Measurements from ENCODE around the gene ABR. TPM values are rescaled to one million over a fixed set of nuclear protein-coding genes. Genes with fewer than 3 reads are reported as not detected.
A peak's percentile ranks its signal among the peaks of the same experiment; 100 is the strongest.

The ABR gene
- polyA plus RNA-seq, 2 of the 4 experiments (the other 2 are of a cell fraction) = 70.9 to 73.8 TPM

DNA sequence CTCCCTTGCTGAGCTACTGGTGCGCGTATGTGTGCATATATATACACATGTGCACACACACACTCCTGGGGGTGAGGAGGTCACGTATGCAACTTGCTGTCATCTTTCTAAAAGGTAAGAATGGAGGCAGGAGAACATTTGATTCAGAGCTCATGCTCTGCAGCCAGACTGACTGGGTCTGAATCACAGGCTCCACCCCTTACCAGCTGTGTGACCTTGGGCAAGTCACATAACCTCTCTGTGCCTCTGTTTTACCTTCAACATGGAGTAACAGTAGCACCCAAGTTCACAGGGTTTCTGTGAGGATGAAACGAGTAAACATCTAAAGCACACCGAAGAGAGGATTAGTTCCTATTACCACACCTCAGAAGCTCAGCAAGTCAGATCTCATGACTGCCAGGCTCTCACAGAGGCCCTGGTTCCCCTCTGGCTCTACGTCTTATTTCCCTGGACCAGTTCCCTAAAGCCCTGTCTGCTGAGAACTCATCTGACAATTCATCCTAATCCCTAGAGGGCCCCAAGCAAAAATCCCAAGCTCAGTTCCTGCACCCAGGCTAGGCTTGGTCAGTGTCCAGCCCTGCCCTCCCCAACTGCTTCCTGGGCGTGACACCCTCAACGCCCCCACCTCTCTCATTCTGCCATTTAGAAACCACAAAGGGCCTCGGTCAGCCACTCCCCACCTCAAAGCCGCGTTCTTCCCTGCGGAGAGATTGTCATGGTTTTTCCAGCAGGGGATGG lies 28.7 kb downstream of the ABR start:
- Histone ChIP-seq H3K9me3 (no peaks in the 10 kb centered on the region), H3K4me1 (0 out of 3 replicates have a peak, but pooled peaks cover 5% of the 10 kb centered on the region), H3K27ac (no peak overlapping the region), H3K4me3 (no peak overlapping the region), H3K4me2 (no peak overlapping the region)
- FAIRE-seq (no peak), DNase-seq (ENCODE audit: low read depth in 1 of 2, low spot score in 1 of 2) (no peak), ATAC-seq (no peak)
- TF ChIP-seq ZFP36 (IDR thresholded peaks at IDR 0.05; ENCODE audit: borderline replicate concordance, partially characterized antibody) (peak; percentile 74), KDM1A (IDR thresholded peaks at IDR 0.05; ENCODE audit: low read depth) (peak; percentile 64; the same call in 1 of the 2 replicates)
- TF ChIP-seq, protein P1, sequence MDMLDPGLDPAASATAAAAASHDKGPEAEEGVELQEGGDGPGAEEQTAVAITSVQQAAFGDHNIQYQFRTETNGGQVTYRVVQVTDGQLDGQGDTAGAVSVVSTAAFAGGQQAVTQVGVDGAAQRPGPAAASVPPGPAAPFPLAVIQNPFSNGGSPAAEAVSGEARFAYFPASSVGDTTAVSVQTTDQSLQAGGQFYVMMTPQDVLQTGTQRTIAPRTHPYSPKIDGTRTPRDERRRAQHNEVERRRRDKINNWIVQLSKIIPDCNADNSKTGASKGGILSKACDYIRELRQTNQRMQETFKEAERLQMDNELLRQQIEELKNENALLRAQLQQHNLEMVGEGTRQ (IDR thresholded peaks at IDR 0.05) = no peak
- CTCF ChIA-PET = interaction anchor here (0.7 to 17.8 kb wide), 9 partner anchors 10 to 93 kb away, joined by 3 to 335 read pairs (median 5); partner anchors contain the start of gene ABR
- WGBS (ENCODE audit: missing lambda C conversion rate) = 72% methylated on average over 12 of the region's 12 CpGs
- POLR2A ChIA-PET = no interaction called here

DNA sequence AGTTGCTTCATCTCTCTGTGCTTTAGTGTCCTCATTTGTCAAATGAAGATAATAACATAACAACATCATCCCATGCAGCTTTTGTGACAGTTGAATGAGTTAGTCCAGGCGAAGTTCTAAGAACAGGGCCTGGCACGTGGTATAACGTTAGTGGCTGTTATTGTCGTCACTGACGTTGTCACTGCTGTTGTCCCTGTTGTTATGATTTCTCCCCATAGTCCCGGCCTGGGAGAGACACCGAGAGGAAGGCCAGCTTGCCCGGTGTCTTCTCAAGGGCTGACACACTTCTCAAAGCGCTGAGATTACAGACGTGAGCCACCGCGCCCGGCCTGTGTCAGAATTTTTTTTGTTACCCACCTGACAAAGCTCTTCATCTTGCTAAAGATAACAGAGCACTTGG lies 29.9 kb downstream of the ABR start:
- H3K27ac ChIP-seq = no peak overlapping the region
- ChIA-PET POLR2A (no interaction called here), CTCF (interaction anchor here (1.1 to 17.8 kb wide), 8 partner anchors 12 to 92 kb away, joined by 3 to 335 read pairs (median 22); partner anchors contain the start of gene ABR)
- H3K4me2 ChIP-seq = no peak overlapping the region
- DNase-seq (ENCODE audit: low read depth in 1 of 2, low spot score in 1 of 2) (no peak), ATAC-seq (no peak), FAIRE-seq (no peak)
- TF ChIP-seq GATA3 (IDR thresholded peaks at IDR 0.05; ENCODE audit: borderline replicate concordance) (no peak), HOXB13 (CRISPR knock-in tag; IDR thresholded peaks at IDR 0.05; ENCODE audit: low read depth) (no peak), RCOR1 (IDR thresholded peaks at IDR 0.05; ENCODE audit: low read depth, low read length) (no peak), TFCP2L1 (CRISPR knock-in tag; IDR thresholded peaks at IDR 0.05) (no peak), MAFK (IDR thresholded peaks at IDR 0.05; ENCODE audit: partially characterized antibody) (no peak), EHMT2 (IDR thresholded peaks at IDR 0.05; ENCODE audit: low read depth) (no peak), JUNB (IDR thresholded peaks at IDR 0.05) (no peak), RNF2 (IDR thresholded peaks at IDR 0.05; ENCODE audit: borderline replicate concordance, low read depth) (no peak)
- TF ChIP-seq, protein P2, sequence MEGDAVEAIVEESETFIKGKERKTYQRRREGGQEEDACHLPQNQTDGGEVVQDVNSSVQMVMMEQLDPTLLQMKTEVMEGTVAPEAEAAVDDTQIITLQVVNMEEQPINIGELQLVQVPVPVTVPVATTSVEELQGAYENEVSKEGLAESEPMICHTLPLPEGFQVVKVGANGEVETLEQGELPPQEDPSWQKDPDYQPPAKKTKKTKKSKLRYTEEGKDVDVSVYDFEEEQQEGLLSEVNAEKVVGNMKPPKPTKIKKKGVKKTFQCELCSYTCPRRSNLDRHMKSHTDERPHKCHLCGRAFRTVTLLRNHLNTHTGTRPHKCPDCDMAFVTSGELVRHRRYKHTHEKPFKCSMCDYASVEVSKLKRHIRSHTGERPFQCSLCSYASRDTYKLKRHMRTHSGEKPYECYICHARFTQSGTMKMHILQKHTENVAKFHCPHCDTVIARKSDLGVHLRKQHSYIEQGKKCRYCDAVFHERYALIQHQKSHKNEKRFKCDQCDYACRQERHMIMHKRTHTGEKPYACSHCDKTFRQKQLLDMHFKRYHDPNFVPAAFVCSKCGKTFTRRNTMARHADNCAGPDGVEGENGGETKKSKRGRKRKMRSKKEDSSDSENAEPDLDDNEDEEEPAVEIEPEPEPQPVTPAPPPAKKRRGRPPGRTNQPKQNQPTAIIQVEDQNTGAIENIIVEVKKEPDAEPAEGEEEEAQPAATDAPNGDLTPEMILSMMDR (IDR thresholded peaks at IDR 0.05) = no peak
- TF ChIP-seq, protein P3, sequence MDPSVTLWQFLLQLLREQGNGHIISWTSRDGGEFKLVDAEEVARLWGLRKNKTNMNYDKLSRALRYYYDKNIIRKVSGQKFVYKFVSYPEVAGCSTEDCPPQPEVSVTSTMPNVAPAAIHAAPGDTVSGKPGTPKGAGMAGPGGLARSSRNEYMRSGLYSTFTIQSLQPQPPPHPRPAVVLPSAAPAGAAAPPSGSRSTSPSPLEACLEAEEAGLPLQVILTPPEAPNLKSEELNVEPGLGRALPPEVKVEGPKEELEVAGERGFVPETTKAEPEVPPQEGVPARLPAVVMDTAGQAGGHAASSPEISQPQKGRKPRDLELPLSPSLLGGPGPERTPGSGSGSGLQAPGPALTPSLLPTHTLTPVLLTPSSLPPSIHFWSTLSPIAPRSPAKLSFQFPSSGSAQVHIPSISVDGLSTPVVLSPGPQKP (IDR thresholded peaks at IDR 0.05; ENCODE audit: low read depth, low read length) = no peak
- 0 out of 3 replicates have a peak, but pooled peaks cover 5% of the 10 kb centered on the region for H3K4me1 ChIP-seq
- H3K4me3 ChIP-seq = no peak overlapping the region
- H3K9me3 ChIP-seq = no peaks in the 10 kb centered on the region
- WGBS (ENCODE audit: missing lambda C conversion rate) = 75% methylated on average over 13 of the region's 13 CpGs

DNA sequence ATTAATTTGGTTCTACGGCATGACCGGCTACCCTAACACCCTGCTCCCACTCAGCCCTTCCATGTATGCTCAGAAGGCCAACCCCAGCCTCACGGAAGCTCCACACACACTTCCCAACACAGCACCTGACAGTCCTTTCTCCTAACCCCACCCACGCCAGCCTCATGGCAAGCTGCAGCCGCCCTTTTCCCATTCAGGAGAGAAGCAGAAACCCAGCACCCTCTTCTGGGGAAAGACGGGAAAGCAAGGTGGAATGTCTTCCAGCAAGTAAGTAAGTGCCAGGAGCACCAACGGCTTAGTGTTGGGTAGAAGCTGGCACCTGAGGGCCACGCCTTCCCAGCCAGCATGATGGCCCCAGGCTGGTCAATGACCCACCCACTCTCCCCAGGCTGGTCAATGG lies 32.1 kb downstream of the ABR start:
- CTCF ChIA-PET = interaction anchor here (0.7 to 17.8 kb wide), 35 partner anchors 9 to 150 kb away, joined by 3 to 335 read pairs (median 5); partner anchors contain the start of gene ABR
- Histone ChIP-seq H3K4me3 (no peak overlapping the region), H3K27ac (peak overlapping the region in 1 of 2 experiments; percentile 39; a peak in 2 of 6 replicates), H3K9me3 (no peaks in the 10 kb centered on the region), H3K4me2 (0 out of 3 replicates have a peak overlapping the region, but pooled peaks have one; percentile 9), H3K4me1 (0 out of 3 replicates have a peak, but pooled peaks cover 5% of the 10 kb centered on the region)
- ATAC-seq = peak; percentile 86 to 92
- DNase-seq (ENCODE audit: low read depth in 1 of 2, low spot score in 1 of 2) = peak; percentile 87 to 88
- POLR2A ChIA-PET = interaction anchor here (1.1 to 1.7 kb wide), 3 partner anchors 10 to 89 kb away, joined by 3 to 7 read pairs (median 5); no protein-coding TSS in a partner anchor
- FAIRE-seq = peak; percentile 36
- WGBS (ENCODE audit: missing lambda C conversion rate) = 30% methylated on average over 8 of the region's 8 CpGs
- TF ChIP-seq, protein P4, sequence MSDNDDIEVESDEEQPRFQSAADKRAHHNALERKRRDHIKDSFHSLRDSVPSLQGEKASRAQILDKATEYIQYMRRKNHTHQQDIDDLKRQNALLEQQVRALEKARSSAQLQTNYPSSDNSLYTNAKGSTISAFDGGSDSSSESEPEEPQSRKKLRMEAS (IDR thresholded peaks at IDR 0.05) = peak; percentile 82
- TF ChIP-seq, protein P2 (IDR thresholded peaks at IDR 0.05) = peak; percentile 74
- TF ChIP-seq RAD21 (conservative IDR thresholded peaks at IDR 0.05 in 1 of 2, IDR thresholded peaks at IDR 0.05 in 1 of 2) (peak; percentile 86 to 93), MAZ (IDR thresholded peaks at IDR 0.05; ENCODE audit: borderline replicate concordance, low read depth, low read length) (no peak), MYC (IDR thresholded peaks at IDR 0.05; ENCODE audit: borderline replicate concordance, low read length) (peak; percentile 66; the same call in 1 of the 2 replicates), TP53 (CRISPR knock-in tag; IDR thresholded peaks at IDR 0.05) (no peak)
- TF ChIP-seq, protein P5, sequence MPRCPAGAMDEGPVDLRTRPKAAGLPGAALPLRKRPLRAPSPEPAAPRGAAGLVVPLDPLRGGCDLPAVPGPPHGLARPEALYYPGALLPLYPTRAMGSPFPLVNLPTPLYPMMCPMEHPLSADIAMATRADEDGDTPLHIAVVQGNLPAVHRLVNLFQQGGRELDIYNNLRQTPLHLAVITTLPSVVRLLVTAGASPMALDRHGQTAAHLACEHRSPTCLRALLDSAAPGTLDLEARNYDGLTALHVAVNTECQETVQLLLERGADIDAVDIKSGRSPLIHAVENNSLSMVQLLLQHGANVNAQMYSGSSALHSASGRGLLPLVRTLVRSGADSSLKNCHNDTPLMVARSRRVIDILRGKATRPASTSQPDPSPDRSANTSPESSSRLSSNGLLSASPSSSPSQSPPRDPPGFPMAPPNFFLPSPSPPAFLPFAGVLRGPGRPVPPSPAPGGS (IDR thresholded peaks at IDR 0.05) = no peak
- TF ChIP-seq, protein P6, sequence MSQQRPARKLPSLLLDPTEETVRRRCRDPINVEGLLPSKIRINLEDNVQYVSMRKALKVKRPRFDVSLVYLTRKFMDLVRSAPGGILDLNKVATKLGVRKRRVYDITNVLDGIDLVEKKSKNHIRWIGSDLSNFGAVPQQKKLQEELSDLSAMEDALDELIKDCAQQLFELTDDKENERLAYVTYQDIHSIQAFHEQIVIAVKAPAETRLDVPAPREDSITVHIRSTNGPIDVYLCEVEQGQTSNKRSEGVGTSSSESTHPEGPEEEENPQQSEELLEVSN (IDR thresholded peaks at IDR 0.05; ENCODE audit: borderline replicate concordance, low read depth) = peak; percentile 27; the same call in 1 of the 2 replicates
- TF ChIP-seq, protein P7, sequence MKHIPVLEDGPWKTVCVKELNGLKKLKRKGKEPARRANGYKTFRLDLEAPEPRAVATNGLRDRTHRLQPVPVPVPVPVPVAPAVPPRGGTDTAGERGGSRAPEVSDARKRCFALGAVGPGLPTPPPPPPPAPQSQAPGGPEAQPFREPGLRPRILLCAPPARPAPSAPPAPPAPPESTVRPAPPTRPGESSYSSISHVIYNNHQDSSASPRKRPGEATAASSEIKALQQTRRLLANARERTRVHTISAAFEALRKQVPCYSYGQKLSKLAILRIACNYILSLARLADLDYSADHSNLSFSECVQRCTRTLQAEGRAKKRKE (CRISPR knock-in tag; IDR thresholded peaks at IDR 0.05; ENCODE audit: low read depth) = no peak
